GM12878 (cell line): ENCODE results near the gene GANAB.

ENCODE experiments used
- CEBPB ChIP-seq, 2 experiments: fragments of 150-350 bp in 1 of 2; IDR thresholded peaks; 2 replicates each; pipeline ENCODE4 v1.6.1; 2012 to 2014; ENCODE audit warnings: low read depth in 2 of 2, low read length in 2 of 2, borderline replicate concordance in 1 of 2, inconsistent platforms in 1 of 2
- CTCF ChIP-seq, 3 experiments: IDR thresholded peaks in 2 of 3; conservative IDR thresholded peaks in 1 of 3; 2 replicates each; pipeline ENCODE4 v1.5.1; 2011; ENCODE audit warnings: low read depth in 3 of 3, low read length in 3 of 3, mild to moderate bottlenecking in 3 of 3, control low read depth in 2 of 3, moderate library complexity in 2 of 3, inconsistent platforms in 1 of 3, mixed read lengths in 1 of 3; ENCODE audit not compliant: control insufficient read depth in 2 of 3, insufficient read depth in 1 of 3; ENCODE audit errors: extremely low read depth in 1 of 3
- MAX ChIP-seq: IDR thresholded peaks from 2 replicates; pipeline ENCODE4 v1.6.1; 2012; ENCODE audit warnings: low read depth, low read length, improper control_type of control experiment
- MTA2 ChIP-seq: fragments of 450-650 bp; IDR thresholded peaks from 2 replicates; pipeline ENCODE4 v1.6.1; 2016; ENCODE audit warnings: low read depth, mild to moderate bottlenecking, moderate library complexity
- NBN ChIP-seq: fragments of 450-650 bp; IDR thresholded peaks from 2 replicates; pipeline ENCODE4 v1.6.1; 2016
- NFYA ChIP-seq: IDR thresholded peaks from 2 replicates; pipeline ENCODE4 v1.6.1; 2011; ENCODE audit warnings: low read depth, mild to moderate bottlenecking, low read length, improper control_type of control experiment, borderline replicate concordance
- POLR2A ChIP-seq: IDR thresholded peaks from 2 replicates; pipeline ENCODE4 v1.6.1; 2011; ENCODE audit warnings: low read depth, mild to moderate bottlenecking, low read length
- RAD51 ChIP-seq: fragments of 450-650 bp; IDR thresholded peaks from 2 replicates; pipeline ENCODE4 v1.6.1; 2016; ENCODE audit warnings: moderate library complexity, mild to moderate bottlenecking, inconsistent platforms
- SPI1 ChIP-seq: IDR thresholded peaks from 2 replicates; pipeline ENCODE4 v1.6.1; 2011; ENCODE audit warnings: low read depth, mild to moderate bottlenecking, low read length, moderate library complexity, borderline replicate concordance; ENCODE audit not compliant: insufficient read depth
- SRF ChIP-seq, 2 experiments: IDR thresholded peaks; 2 replicates each; pipeline ENCODE4 v1.6.1; 2011; ENCODE audit warnings: low read depth in 2 of 2, low read length in 2 of 2, mild to moderate bottlenecking in 1 of 2, moderate library complexity in 1 of 2
- TARDBP ChIP-seq: IDR thresholded peaks from 2 replicates; pipeline ENCODE4 v1.6.1; 2016; ENCODE audit warnings: borderline replicate concordance
- ZBTB33 ChIP-seq: fragments of 450-650 bp; IDR thresholded peaks from 2 replicates; pipeline ENCODE4 v1.6.1; 2017; ENCODE audit warnings: mild to moderate bottlenecking
- TF ChIP-seq, protein P1 (sequence below): IDR thresholded peaks from 2 replicates; pipeline ENCODE4 v1.6.1; 2012; ENCODE audit warnings: low read length, inconsistent platforms
- TF ChIP-seq, protein P2 (sequence below): IDR thresholded peaks from 2 replicates; pipeline ENCODE4 v1.6.1; 2012; ENCODE audit warnings: mild to moderate bottlenecking, low read depth, low read length

- no peak for TF ChIP-seq SRF (IDR thresholded peaks at IDR 0.05; ENCODE audit: low read depth in 2 of 2, low read length in 2 of 2)
- TF ChIP-seq RAD51, result no peak
- TF ChIP-seq, protein P1, sequence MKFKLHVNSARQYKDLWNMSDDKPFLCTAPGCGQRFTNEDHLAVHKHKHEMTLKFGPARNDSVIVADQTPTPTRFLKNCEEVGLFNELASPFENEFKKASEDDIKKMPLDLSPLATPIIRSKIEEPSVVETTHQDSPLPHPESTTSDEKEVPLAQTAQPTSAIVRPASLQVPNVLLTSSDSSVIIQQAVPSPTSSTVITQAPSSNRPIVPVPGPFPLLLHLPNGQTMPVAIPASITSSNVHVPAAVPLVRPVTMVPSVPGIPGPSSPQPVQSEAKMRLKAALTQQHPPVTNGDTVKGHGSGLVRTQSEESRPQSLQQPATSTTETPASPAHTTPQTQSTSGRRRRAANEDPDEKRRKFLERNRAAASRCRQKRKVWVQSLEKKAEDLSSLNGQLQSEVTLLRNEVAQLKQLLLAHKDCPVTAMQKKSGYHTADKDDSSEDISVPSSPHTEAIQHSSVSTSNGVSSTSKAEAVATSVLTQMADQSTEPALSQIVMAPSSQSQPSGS, result no peak
- TF ChIP-seq TARDBP, result no peak
- TF ChIP-seq MAX, result no peak; the same call in 1 of the 2 replicates
- TF ChIP-seq CTCF (IDR thresholded peaks at IDR 0.05 in 2 of 3, conservative IDR thresholded peaks at IDR 0.05 in 1 of 3; ENCODE audit: control insufficient read depth in 2 of 3, extremely low read depth in 1 of 3, insufficient read depth in 1 of 3, low read depth in 3 of 3, low read length in 3 of 3), result no peak
- TF ChIP-seq NBN, result no peak
- TF ChIP-seq NFYA, result no peak
- TF ChIP-seq POLR2A, result no peak; the same call in 1 of the 2 replicates
- TF ChIP-seq CEBPB (IDR thresholded peaks at IDR 0.05; ENCODE audit: borderline replicate concordance in 1 of 2, low read depth in 2 of 2, low read length in 2 of 2), result no peak
- no peak for TF ChIP-seq MTA2
- no peak for TF ChIP-seq SPI1
- TF ChIP-seq, protein P2, sequence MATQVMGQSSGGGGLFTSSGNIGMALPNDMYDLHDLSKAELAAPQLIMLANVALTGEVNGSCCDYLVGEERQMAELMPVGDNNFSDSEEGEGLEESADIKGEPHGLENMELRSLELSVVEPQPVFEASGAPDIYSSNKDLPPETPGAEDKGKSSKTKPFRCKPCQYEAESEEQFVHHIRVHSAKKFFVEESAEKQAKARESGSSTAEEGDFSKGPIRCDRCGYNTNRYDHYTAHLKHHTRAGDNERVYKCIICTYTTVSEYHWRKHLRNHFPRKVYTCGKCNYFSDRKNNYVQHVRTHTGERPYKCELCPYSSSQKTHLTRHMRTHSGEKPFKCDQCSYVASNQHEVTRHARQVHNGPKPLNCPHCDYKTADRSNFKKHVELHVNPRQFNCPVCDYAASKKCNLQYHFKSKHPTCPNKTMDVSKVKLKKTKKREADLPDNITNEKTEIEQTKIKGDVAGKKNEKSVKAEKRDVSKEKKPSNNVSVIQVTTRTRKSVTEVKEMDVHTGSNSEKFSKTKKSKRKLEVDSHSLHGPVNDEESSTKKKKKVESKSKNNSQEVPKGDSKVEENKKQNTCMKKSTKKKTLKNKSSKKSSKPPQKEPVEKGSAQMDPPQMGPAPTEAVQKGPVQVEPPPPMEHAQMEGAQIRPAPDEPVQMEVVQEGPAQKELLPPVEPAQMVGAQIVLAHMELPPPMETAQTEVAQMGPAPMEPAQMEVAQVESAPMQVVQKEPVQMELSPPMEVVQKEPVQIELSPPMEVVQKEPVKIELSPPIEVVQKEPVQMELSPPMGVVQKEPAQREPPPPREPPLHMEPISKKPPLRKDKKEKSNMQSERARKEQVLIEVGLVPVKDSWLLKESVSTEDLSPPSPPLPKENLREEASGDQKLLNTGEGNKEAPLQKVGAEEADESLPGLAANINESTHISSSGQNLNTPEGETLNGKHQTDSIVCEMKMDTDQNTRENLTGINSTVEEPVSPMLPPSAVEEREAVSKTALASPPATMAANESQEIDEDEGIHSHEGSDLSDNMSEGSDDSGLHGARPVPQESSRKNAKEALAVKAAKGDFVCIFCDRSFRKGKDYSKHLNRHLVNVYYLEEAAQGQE, result no peak
- no peak for TF ChIP-seq ZBTB33
Observed at GRCh38 chr11:62602141-62603071, 44.0 kb downstream of the GANAB start.
